ENCODE data around the gene ATMIN. TPM values are rescaled to one million over a fixed set of nuclear protein-coding genes. Genes with fewer than 3 reads are reported as not detected.

The ATMIN gene
- 73.5 and 95.0 TPM in 2 replicates for total RNA-seq (ENCODE audit: low replicate concordance)

GRCh38 chr16:81035398-81035974 is at the start of gene ATMIN:
Gene ATMIN, plus strand, starts transcription at chr16:81035842. Its CDS starts 29 bp downstream, at chr16:81035871.
- H3K4me2 ChIP-seq = peak within 1 kb of the TSS; percentile 96
- H3K9me3 Mint-ChIP-seq = peaks cover 3% of the 10 kb centered on the region
- peaks cover 23% of the 10 kb centered on the region for H3K36me3 Mint-ChIP-seq
- H3K4me3 ChIP-seq = peak within 1 kb of the TSS; percentile 99
- H3F3A ChIP-seq (ENCODE audit: low read depth) = peaks cover 13% of the 10 kb centered on the region
- peaks cover 2% of the 10 kb centered on the region for H3K27me3 Mint-ChIP-seq (ENCODE audit: insufficient read depth, low read depth)
- TF ChIP-seq CTCF (IDR thresholded peaks at IDR 0.05) (peak; percentile 92), EZH2phosphoT487 (IDR thresholded peaks at IDR 0.05) (no peak)
- no peaks in the 10 kb centered on the region for H3K27me3 ChIP-seq
- peaks cover 29% of the 10 kb centered on the region for H3K4me1 Mint-ChIP-seq
- peaks cover 42% of the 10 kb centered on the region for H4K20me1 ChIP-seq (ENCODE audit: low read depth)
- peak within 1 kb of the TSS; percentile 95 for H3K4me3 Mint-ChIP-seq
- H3K27ac Mint-ChIP-seq = peak within 1 kb of the TSS; percentile 78
- no peak within 1 kb of the TSS for H2AFZ ChIP-seq (replicated peaks)
- H3K36me3 ChIP-seq = no peaks in the 10 kb centered on the region
- peaks cover 46% of the 10 kb centered on the region for H3K79me2 ChIP-seq (ENCODE audit: low read depth)
- no peak within 1 kb of the TSS for H3K27ac ChIP-seq
- H3K9me3 ChIP-seq (ENCODE audit: low read depth) = peaks cover 7% of the 10 kb centered on the region
- DNase-seq (ENCODE audit: low spot score) = peak; percentile 98
- H3K4me1 ChIP-seq = peaks cover 25% of the 10 kb centered on the region
- H3K9ac ChIP-seq = peak within 1 kb of the TSS; percentile 77

GRCh38 chr16:80986557-80986956 is 49.1 kb upstream of the ATMIN start:
- Histone ChIP-seq H3K4me2 (no peak overlapping the region), H3K79me2 (ENCODE audit: low read depth) (peaks cover 45% of the 10 kb centered on the region), H3K9ac (no peak overlapping the region), H4K20me1 (ENCODE audit: low read depth) (peaks cover 5% of the 10 kb centered on the region), H3K4me1 (peaks cover 15% of the 10 kb centered on the region), H3K36me3 (peaks cover 1% of the 10 kb centered on the region), H3K9me3 (ENCODE audit: low read depth) (no peaks in the 10 kb centered on the region), H3K27me3 (no peaks in the 10 kb centered on the region), H3K27ac (no peak overlapping the region), H3K4me3 (no peak overlapping the region), H2AFZ (replicated peaks) (no peak overlapping the region), H3F3A (ENCODE audit: low read depth) (no peaks in the 10 kb centered on the region)
- Mint-ChIP-seq H3K4me1 (peaks cover 6% of the 10 kb centered on the region), H3K27me3 (ENCODE audit: insufficient read depth, low read depth) (no peaks in the 10 kb centered on the region), H3K27ac (no peak overlapping the region), H3K4me3 (no peak overlapping the region), H3K36me3 (peaks cover 8% of the 10 kb centered on the region), H3K9me3 (no peaks in the 10 kb centered on the region)
- TF ChIP-seq EZH2 (IDR thresholded peaks at IDR 0.05) (no peak), EZH2phosphoT487 (IDR thresholded peaks at IDR 0.05) (no peak), CTCF (IDR thresholded peaks at IDR 0.05) (no peak)
- DNase-seq (ENCODE audit: low spot score) = no peak

- Mint-ChIP-seq H3K9me3 (no peaks in the 10 kb centered on the region), H3K4me1 (peaks cover 13% of the 10 kb centered on the region), H3K36me3 (peaks cover 4% of the 10 kb centered on the region), H3K4me3 (no peak overlapping the region), H3K27ac (no peak overlapping the region), H3K27me3 (ENCODE audit: insufficient read depth, low read depth) (no peaks in the 10 kb centered on the region)
- Histone ChIP-seq H3K36me3 (no peaks in the 10 kb centered on the region), H4K20me1 (ENCODE audit: low read depth) (peaks cover 5% of the 10 kb centered on the region), H3K4me1 (peaks cover 21% of the 10 kb centered on the region), H3K4me3 (no peak overlapping the region), H3K4me2 (no peak overlapping the region), H3K9me3 (ENCODE audit: low read depth) (no peaks in the 10 kb centered on the region), H2AFZ (replicated peaks) (no peak overlapping the region), H3K27ac (no peak overlapping the region), H3K9ac (no peak overlapping the region), H3K27me3 (no peaks in the 10 kb centered on the region), H3F3A (ENCODE audit: low read depth) (no peaks in the 10 kb centered on the region), H3K79me2 (ENCODE audit: low read depth) (peaks cover 30% of the 10 kb centered on the region)
- no peak for DNase-seq (ENCODE audit: low spot score)
- no peak for TF ChIP-seq EZH2 (IDR thresholded peaks at IDR 0.05)
- no peak for TF ChIP-seq CTCF (IDR thresholded peaks at IDR 0.05)
- no peak for TF ChIP-seq EZH2phosphoT487 (IDR thresholded peaks at IDR 0.05)
Measured at GRCh38 chr16:80988756-80989155, 46.9 kb upstream of the ATMIN start.

All from neural progenitor cell (in vitro differentiated cells).